Calu3 (cell line): ENCODE measurements around the gene CDHR4. TPM values are rescaled to one million over a fixed set of nuclear protein-coding genes. Genes with fewer than 3 reads are reported as not detected.

Experiments used
- BruUV-seq: library from RNA; stranded (reverse); fragments of 400-500 nt; replicated peaks from 2 replicates; lab custom pipeline; 2021; lab: Mats Ljungman, UMichigan
- CTCF ChIA-PET: fragments of 300-600 bp; sonication (Branson Sonifier 250); formaldehyde crosslinking; loops from one replicate; lab custom pipeline; 2022; ENCODE audit warnings: antibody characterized with exemption; lab: Charles Lee
- DNase-seq: peaks from one replicate; pipeline ENCODE4 v3.0.0; 2022
- H3K27ac Mint-ChIP-seq: one replicate; pipeline ENCODE4 v1.8.0; 2022; ENCODE audit warnings: mixed read lengths; ENCODE audit not compliant: unreplicated experiment
- H3K27me3 Mint-ChIP-seq: one replicate; pipeline ENCODE4 v1.8.0; 2022; ENCODE audit warnings: mixed read lengths; ENCODE audit not compliant: unreplicated experiment
- H3K36me3 Mint-ChIP-seq: one replicate; pipeline ENCODE4 v1.8.0; 2022; ENCODE audit warnings: mild to moderate bottlenecking, moderate library complexity, mixed read lengths; ENCODE audit not compliant: insufficient read depth, unreplicated experiment
- H3K4me1 Mint-ChIP-seq: one replicate; pipeline ENCODE4 v1.8.0; 2022; ENCODE audit warnings: mild to moderate bottlenecking, low read depth, mixed read lengths; ENCODE audit not compliant: unreplicated experiment
- H3K4me3 Mint-ChIP-seq: one replicate; pipeline ENCODE4 v1.8.0; 2022; ENCODE audit warnings: mild to moderate bottlenecking, low read depth, moderate library complexity, mixed read lengths; ENCODE audit not compliant: unreplicated experiment
- H3K9me3 Mint-ChIP-seq: one replicate; pipeline ENCODE4 v1.8.0; 2022; ENCODE audit warnings: low read depth, mixed read lengths; ENCODE audit not compliant: unreplicated experiment
- intact Hi-C: fragments of 100-400 bp; cut with micrococcal nuclease; formaldehyde crosslinking; loops from one replicate; pipeline ENCODE4 v1.10.0; 2022; ENCODE audit not compliant: unreplicated experiment
- microRNA-seq: library from miRNA; unstranded; fragments of <30 nt; microRNA quantifications from one replicate; pipeline ENCODE4 v1.2.0, GENCODE V29; 2022
- total RNA-seq: library from RNA; stranded (reverse); gene quantifications from 2 replicates; pipeline ENCODE4 v1.2.3, GENCODE V29; 2022
- TF ChIP-seq, protein P1 (sequence below): fragments of 200-600 bp; IDR thresholded peaks from one replicate; pipeline ENCODE4 v1.8.0; 2022; ENCODE audit warnings: antibody characterized with exemption; ENCODE audit not compliant: unreplicated experiment

The CDHR4 gene
- total RNA-seq, 1 experiment from 2014 or later: not detected

DNA sequence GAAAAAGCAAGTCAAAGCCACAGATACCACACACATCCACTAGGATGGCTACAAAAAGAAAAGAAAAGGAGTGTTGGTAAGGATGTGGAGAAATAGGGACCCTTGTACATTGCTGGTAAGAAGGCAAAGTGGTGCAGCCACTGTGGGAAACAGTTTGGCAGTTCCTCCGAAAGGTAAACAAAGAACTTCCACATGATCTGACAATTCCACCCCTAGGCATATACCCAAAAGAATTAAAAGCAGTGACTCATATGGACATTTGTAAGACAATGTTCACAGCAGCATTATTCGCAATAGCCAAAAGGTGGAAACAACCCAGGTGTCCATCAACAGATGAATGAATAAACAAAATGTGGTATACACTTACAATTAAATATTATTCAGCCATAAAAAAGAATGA, 53.7 kb downstream of the CDHR4 start:
- intact Hi-C loops: no loop called here
- Mint-ChIP-seq H3K4me3 (no peak overlapping the region), H3K9me3 (no peaks in the 10 kb centered on the region), H3K27ac (no peak overlapping the region), H3K36me3 (peaks cover 16% of the 10 kb centered on the region), H3K4me1 (no peaks in the 10 kb centered on the region), H3K27me3 (no peaks in the 10 kb centered on the region)
- CTCF ChIA-PET: no interaction called here
- TF ChIP-seq, protein P1, sequence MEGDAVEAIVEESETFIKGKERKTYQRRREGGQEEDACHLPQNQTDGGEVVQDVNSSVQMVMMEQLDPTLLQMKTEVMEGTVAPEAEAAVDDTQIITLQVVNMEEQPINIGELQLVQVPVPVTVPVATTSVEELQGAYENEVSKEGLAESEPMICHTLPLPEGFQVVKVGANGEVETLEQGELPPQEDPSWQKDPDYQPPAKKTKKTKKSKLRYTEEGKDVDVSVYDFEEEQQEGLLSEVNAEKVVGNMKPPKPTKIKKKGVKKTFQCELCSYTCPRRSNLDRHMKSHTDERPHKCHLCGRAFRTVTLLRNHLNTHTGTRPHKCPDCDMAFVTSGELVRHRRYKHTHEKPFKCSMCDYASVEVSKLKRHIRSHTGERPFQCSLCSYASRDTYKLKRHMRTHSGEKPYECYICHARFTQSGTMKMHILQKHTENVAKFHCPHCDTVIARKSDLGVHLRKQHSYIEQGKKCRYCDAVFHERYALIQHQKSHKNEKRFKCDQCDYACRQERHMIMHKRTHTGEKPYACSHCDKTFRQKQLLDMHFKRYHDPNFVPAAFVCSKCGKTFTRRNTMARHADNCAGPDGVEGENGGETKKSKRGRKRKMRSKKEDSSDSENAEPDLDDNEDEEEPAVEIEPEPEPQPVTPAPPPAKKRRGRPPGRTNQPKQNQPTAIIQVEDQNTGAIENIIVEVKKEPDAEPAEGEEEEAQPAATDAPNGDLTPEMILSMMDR: no peak
- no peak for DNase-seq
- BruUV-seq: no TSS peak

Small RNAs within 50 kb of the gene (microRNA-seq; reads per million reads assigned to microRNA genes)
- not detected for gene MIR5193

Other genes with a start within 250 kb of the CDHR4 start
- gene BSN, start 245.4 kb downstream of the CDHR4 start, total RNA-seq: 0.71 and 0.92 TPM in 2 replicates
- 187 and 207 TPM in 2 replicates for gene APEH, start 125.5 kb downstream of the CDHR4 start, total RNA-seq
- gene MST1, start 110.4 kb downstream of the CDHR4 start, total RNA-seq: 8.0 and 10.5 TPM in 2 replicates
- gene RNF123, start 110.3 kb downstream of the CDHR4 start, total RNA-seq: 38.6 and 52.5 TPM in 2 replicates
- 0.49 and 0.73 TPM in 2 replicates for gene AMIGO3, start 80.2 kb downstream of the CDHR4 start, total RNA-seq
- gene GMPPB, start 75.9 kb downstream of the CDHR4 start, total RNA-seq: 35.8 and 42.4 TPM in 2 replicates
- 30.3 and 31.8 TPM in 2 replicates for gene IP6K1, start 13.3 kb downstream of the CDHR4 start, total RNA-seq
- 0.35 TPM in 1 of 2 replicates, not detected in the other for gene INKA1, start 3.4 kb upstream of the CDHR4 start, total RNA-seq
- gene UBA7, start 14.1 kb upstream of the CDHR4 start, total RNA-seq: 26.3 and 40.9 TPM in 2 replicates
- gene TRAIP, start 56.7 kb upstream of the CDHR4 start, total RNA-seq: 28.2 and 29.7 TPM in 2 replicates
- gene CAMKV, start 70.0 kb upstream of the CDHR4 start, total RNA-seq: 0.38 and 0.83 TPM in 2 replicates
- 169 and 218 TPM in 2 replicates for gene MST1R, start 104.0 kb upstream of the CDHR4 start, total RNA-seq
- 8.4 and 10.6 TPM in 2 replicates for gene MON1A, start 129.9 kb upstream of the CDHR4 start, total RNA-seq
- gene RBM6, start 140.3 kb upstream of the CDHR4 start, total RNA-seq: 69.6 and 72.1 TPM in 2 replicates